PFSK-1 (cell line): ENCODE results near the gene RAET1E.

Experiments used
- FOXP2 ChIP-seq: optimal IDR thresholded peaks from 2 replicates; pipeline ENCODE3; 2011; ENCODE audit warnings: borderline replicate concordance, control low read depth, inconsistent platforms; ENCODE audit not compliant: insufficient read depth; ENCODE audit errors: extremely low read length, extremely low read depth
- POLR2AphosphoS5 ChIP-seq: IDR thresholded peaks from 2 replicates; pipeline ENCODE4 v1.6.1; 2012; ENCODE audit warnings: low read depth, mild to moderate bottlenecking, control low read depth, low read length, moderate library complexity
- SIN3A ChIP-seq: IDR thresholded peaks from 2 replicates; pipeline ENCODE4 v1.6.1; 2012; ENCODE audit warnings: mild to moderate bottlenecking, low read length, moderate library complexity, borderline replicate concordance; ENCODE audit not compliant: insufficient read depth
- TAF1 ChIP-seq: IDR thresholded peaks from 2 replicates; pipeline ENCODE4 v1.6.1; 2012; ENCODE audit warnings: low read length, control low read depth, borderline replicate concordance; ENCODE audit not compliant: insufficient read depth
- TF ChIP-seq, protein P1 (sequence below), 2 experiments: IDR thresholded peaks; 2 replicates each; pipeline versions ENCODE4 v1.6.1 to v1.8.0; 2011 to 2012; ENCODE audit warnings: low read depth in 2 of 2, low read length in 2 of 2, control low read depth in 1 of 2, inconsistent platforms in 1 of 2, mild to moderate bottlenecking in 1 of 2, moderate library complexity in 1 of 2; ENCODE audit not compliant: insufficient read depth in 1 of 2

The RAET1E gene

DNA sequence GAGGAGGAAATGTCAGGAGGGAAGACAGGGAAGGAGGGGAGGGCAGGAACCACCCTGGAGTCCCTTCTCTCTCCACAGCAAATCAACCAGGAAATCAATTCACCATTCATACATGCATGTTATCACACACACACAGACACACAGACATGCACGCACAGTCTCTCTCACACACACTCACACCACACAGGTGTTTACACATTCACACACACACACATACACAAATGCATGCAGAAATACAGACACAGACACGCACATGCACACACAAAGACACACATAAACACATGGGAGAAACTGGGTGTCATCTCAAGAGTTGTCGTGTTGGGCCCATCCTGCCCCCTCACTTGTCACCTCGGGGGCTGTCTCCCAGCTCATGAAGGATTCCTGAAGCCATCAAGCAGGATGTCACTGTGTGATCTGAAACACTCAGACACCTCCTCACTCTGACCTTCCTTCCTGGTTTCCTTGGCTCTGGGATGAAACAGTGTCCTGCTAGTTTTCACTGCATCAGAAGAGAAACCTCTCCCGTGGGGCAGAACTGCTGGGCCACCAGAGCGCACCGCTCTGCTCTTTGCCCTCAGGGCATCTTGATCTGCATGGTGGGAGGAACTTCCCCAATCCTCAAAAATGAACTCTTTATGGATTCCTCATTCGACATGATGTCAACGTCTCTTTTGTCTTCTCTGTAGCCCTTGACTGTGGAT lies 15.8 kb upstream of the RAET1E start:
- TF ChIP-seq TAF1 (no peak), POLR2AphosphoS5 (no peak), SIN3A (no peak), FOXP2 (no peak)
- TF ChIP-seq, protein P1, sequence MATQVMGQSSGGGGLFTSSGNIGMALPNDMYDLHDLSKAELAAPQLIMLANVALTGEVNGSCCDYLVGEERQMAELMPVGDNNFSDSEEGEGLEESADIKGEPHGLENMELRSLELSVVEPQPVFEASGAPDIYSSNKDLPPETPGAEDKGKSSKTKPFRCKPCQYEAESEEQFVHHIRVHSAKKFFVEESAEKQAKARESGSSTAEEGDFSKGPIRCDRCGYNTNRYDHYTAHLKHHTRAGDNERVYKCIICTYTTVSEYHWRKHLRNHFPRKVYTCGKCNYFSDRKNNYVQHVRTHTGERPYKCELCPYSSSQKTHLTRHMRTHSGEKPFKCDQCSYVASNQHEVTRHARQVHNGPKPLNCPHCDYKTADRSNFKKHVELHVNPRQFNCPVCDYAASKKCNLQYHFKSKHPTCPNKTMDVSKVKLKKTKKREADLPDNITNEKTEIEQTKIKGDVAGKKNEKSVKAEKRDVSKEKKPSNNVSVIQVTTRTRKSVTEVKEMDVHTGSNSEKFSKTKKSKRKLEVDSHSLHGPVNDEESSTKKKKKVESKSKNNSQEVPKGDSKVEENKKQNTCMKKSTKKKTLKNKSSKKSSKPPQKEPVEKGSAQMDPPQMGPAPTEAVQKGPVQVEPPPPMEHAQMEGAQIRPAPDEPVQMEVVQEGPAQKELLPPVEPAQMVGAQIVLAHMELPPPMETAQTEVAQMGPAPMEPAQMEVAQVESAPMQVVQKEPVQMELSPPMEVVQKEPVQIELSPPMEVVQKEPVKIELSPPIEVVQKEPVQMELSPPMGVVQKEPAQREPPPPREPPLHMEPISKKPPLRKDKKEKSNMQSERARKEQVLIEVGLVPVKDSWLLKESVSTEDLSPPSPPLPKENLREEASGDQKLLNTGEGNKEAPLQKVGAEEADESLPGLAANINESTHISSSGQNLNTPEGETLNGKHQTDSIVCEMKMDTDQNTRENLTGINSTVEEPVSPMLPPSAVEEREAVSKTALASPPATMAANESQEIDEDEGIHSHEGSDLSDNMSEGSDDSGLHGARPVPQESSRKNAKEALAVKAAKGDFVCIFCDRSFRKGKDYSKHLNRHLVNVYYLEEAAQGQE (IDR thresholded peaks at IDR 0.05; ENCODE audit: insufficient read depth in 1 of 2, low read depth in 2 of 2, low read length in 2 of 2): no peak

DNA sequence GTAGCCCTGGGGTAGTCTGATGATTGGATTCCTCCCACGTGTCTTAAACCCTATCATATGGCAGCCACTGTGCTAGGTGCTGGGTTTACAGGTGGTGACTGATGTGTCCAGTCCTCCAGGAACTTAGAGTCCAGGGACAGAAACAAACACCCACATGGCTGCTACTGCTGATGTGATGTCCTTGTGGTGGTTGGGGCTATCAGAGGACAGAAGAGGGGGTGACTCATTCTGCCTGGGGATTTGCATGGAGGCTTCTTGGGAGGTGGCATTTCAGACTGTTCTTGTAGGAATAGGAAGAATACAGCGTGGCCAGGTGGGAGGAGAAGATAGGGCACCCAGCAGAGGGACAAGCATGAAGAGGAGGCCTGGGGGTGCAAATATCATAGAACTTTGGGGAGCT lies 15.2 kb upstream of the RAET1E start:
- TF ChIP-seq POLR2AphosphoS5 (no peak), TAF1 (no peak), SIN3A (no peak), FOXP2 (no peak)
- TF ChIP-seq, protein P1 (IDR thresholded peaks at IDR 0.05; ENCODE audit: insufficient read depth in 1 of 2, low read depth in 2 of 2, low read length in 2 of 2): no peak

- TF ChIP-seq TAF1 (no peak), SIN3A (no peak), FOXP2 (no peak), POLR2AphosphoS5 (no peak)
- TF ChIP-seq, protein P1 (IDR thresholded peaks at IDR 0.05; ENCODE audit: insufficient read depth in 1 of 2, low read depth in 2 of 2, low read length in 2 of 2): no peak
Observed at GRCh38 chr6:149910721-149911151, 12.8 kb upstream of the RAET1E start.

DNA sequence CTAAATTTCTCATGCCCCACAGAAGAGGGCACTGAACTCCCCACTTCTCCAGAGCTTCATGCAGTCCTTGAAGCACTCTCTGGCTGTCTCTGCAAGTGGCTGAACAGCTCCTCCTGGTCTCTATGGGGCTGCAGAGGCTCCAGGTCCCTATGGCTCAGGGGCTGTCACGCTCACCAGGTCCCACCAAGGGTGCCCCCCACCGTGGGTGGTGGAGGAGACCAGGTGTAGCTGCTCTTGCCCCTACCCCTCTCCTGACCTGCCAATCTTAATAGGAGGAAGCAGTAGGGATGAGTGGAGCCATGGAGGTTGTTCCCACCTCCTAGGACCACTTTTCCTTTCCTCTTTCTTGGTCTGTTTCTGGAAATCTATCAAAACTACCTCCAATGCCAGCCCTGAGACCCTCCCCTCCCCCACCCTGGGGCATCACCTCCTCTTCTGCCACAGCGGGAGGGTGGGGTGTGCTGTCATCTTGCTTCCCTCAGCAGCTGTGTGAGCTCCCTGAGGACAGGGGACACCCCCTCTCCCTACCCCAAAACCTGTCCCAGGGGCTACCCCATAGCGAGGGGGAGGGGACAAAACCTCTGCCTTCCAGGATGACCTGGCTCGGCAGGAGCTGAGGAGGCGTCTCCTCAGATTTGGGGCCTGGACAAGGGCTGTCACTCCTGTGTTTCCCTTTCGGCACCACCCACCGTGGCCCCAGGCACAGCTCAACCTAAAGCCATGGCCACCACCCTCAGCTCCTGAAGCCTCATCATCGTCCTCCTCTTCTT lies 12.0 kb upstream of the RAET1E start:
- TF ChIP-seq FOXP2 (no peak), TAF1 (no peak), POLR2AphosphoS5 (no peak), SIN3A (no peak)
- TF ChIP-seq, protein P1 (IDR thresholded peaks at IDR 0.05; ENCODE audit: insufficient read depth in 1 of 2, low read depth in 2 of 2, low read length in 2 of 2): no peak
